ENCODE data around the gene DVL1. TPM values are rescaled to one million over a fixed set of nuclear protein-coding genes. Genes with fewer than 3 reads are reported as not detected.

Gene DVL1
- total and polyA plus RNA-seq, 9 of the 15 experiments (the other 6 are each of a cell fraction or from before 2014, with no cell fraction given) = 0.62 to 135 (median 24.3) TPM

GRCh38 chr1:1348420-1349255, 580 bp downstream of the DVL1 start (continued):
- TF ChIP-seq, protein P1, sequence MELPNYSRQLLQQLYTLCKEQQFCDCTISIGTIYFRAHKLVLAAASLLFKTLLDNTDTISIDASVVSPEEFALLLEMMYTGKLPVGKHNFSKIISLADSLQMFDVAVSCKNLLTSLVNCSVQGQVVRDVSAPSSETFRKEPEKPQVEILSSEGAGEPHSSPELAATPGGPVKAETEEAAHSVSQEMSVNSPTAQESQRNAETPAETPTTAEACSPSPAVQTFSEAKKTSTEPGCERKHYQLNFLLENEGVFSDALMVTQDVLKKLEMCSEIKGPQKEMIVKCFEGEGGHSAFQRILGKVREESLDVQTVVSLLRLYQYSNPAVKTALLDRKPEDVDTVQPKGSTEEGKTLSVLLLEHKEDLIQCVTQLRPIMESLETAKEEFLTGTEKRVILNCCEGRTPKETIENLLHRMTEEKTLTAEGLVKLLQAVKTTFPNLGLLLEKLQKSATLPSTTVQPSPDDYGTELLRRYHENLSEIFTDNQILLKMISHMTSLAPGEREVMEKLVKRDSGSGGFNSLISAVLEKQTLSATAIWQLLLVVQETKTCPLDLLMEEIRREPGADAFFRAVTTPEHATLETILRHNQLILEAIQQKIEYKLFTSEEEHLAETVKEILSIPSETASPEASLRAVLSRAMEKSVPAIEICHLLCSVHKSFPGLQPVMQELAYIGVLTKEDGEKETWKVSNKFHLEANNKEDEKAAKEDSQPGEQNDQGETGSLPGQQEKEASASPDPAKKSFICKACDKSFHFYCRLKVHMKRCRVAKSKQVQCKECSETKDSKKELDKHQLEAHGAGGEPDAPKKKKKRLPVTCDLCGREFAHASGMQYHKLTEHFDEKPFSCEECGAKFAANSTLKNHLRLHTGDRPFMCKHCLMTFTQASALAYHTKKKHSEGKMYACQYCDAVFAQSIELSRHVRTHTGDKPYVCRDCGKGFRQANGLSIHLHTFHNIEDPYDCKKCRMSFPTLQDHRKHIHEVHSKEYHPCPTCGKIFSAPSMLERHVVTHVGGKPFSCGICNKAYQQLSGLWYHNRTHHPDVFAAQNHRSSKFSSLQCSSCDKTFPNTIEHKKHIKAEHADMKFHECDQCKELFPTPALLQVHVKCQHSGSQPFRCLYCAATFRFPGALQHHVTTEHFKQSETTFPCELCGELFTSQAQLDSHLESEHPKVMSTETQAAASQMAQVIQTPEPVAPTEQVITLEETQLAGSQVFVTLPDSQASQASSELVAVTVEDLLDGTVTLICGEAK (IDR thresholded peaks at IDR 0.05) = 0 out of 2 replicates have a peak, but pooled peaks have one; percentile 42
- TF ChIP-seq, protein P1 (CRISPR knock-in tag; IDR thresholded peaks at IDR 0.05) = no peak
- TF ChIP-seq ZNF12 (CRISPR knock-in tag; IDR thresholded peaks at IDR 0.05) (0 out of 2 replicates have a peak, but pooled peaks have one; percentile 55), KLF1 (tag; IDR thresholded peaks at IDR 0.05) (peak; percentile 38; the same call in 1 of the 2 replicates), CXXC5 (CRISPR knock-in tag; IDR thresholded peaks at IDR 0.05) (peak; percentile 58; the same call in 1 of the 2 replicates), CCNT2 (IDR thresholded peaks at IDR 0.05; ENCODE audit: borderline replicate concordance, extremely low read depth, insufficient read length, low read depth, low read length) (peak; percentile 20), SMARCC2 (IDR thresholded peaks at IDR 0.05; ENCODE audit: low read depth) (no peak), HMGN3 (IDR thresholded peaks at IDR 0.05; ENCODE audit: borderline replicate concordance, extremely low read depth, insufficient read length, low read depth, low read length) (peak; percentile 31), NONO (IDR thresholded peaks at IDR 0.05; ENCODE audit: low read depth in 2 of 2, low read length in 1 of 2) (0 out of 4 replicates have a peak, but pooled peaks of 1 of the 2 experiments have one; percentile 70), POLR2A (conservative IDR thresholded peaks at IDR 0.05) (0 out of 2 replicates have a peak, but pooled peaks have one; percentile 2), CREM (IDR thresholded peaks at IDR 0.05; ENCODE audit: low read depth) (peak; percentile 36; the same call in 1 of the 2 replicates), POLR2G (IDR thresholded peaks at IDR 0.05; ENCODE audit: low read depth, low read length) (peak; percentile 58; the same call in 1 of the 2 replicates)
- TF ChIP-seq, protein P2, sequence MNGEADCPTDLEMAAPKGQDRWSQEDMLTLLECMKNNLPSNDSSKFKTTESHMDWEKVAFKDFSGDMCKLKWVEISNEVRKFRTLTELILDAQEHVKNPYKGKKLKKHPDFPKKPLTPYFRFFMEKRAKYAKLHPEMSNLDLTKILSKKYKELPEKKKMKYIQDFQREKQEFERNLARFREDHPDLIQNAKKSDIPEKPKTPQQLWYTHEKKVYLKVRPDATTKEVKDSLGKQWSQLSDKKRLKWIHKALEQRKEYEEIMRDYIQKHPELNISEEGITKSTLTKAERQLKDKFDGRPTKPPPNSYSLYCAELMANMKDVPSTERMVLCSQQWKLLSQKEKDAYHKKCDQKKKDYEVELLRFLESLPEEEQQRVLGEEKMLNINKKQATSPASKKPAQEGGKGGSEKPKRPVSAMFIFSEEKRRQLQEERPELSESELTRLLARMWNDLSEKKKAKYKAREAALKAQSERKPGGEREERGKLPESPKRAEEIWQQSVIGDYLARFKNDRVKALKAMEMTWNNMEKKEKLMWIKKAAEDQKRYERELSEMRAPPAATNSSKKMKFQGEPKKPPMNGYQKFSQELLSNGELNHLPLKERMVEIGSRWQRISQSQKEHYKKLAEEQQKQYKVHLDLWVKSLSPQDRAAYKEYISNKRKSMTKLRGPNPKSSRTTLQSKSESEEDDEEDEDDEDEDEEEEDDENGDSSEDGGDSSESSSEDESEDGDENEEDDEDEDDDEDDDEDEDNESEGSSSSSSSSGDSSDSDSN (IDR thresholded peaks at IDR 0.05; ENCODE audit: borderline replicate concordance in 1 of 2, low read depth in 2 of 2, low read length in 2 of 2) = 0 out of 4 replicates have a peak, but pooled peaks have one; percentile 40 to 46
